Breast epithelium (tissue), 4 donors: ENCODE data around the gene FCN2. TPM values are rescaled to one million over a fixed set of nuclear protein-coding genes. Genes with fewer than 3 reads are reported as not detected.
A peak's percentile ranks its signal among the peaks of the same experiment; 100 is the strongest.

Source experiments
- DNase-seq, 2 donors: peaks; one replicate each; pipeline ENCODE4 v3.0.0-alpha.2; 2019; ENCODE audit warnings: low spot score in 2 of 2
- H3K27ac ChIP-seq, 2 donors: fragments of 200-600 bp; sonication (generic) in 1 of 2; one replicate each; pipeline ENCODE4 v1.5.1; 2016 to 2019; ENCODE audit warnings: mild to moderate bottlenecking in 1 of 2
- H3K27me3 ChIP-seq, 2 donors: fragments of 200-600 bp; sonication (generic) in 1 of 2; one replicate each; pipeline versions ENCODE4 v1.5.1 to v1.6.0; 2017 to 2019; ENCODE audit warnings: control low read depth in 1 of 2, mild to moderate bottlenecking in 1 of 2
- H3K36me3 ChIP-seq: fragments of 200-600 bp; one replicate; pipeline ENCODE4 v1.5.1; 2019
- H3K4me1 ChIP-seq, 2 donors: fragments of 200-600 bp; sonication (generic); one replicate each; pipeline ENCODE4 v1.5.1; 2016 to 2019; ENCODE audit warnings: control low read depth in 1 of 2
- H3K4me3 ChIP-seq, 3 donors: fragments of 200-600 bp; sonication (generic); 1 replicate in 2 of 3; 2 replicates in 1 of 3; pipeline ENCODE4 v1.5.1; 2016 to 2019; ENCODE audit warnings: mild to moderate bottlenecking in 3 of 3, moderate library complexity in 2 of 3
- H3K9me3 ChIP-seq, 2 donors: fragments of 200-600 bp; sonication (generic) in 1 of 2; one replicate each; pipeline ENCODE4 v1.5.1; 2016 to 2019; ENCODE audit warnings: control low read depth in 1 of 2
- POLR2A ChIP-seq: fragments of 450-650 bp; IDR thresholded peaks from one replicate; pipeline ENCODE4 v1.6.1; 2016; ENCODE audit warnings: antibody characterized with exemption, mild to moderate bottlenecking, moderate library complexity
- POLR2AphosphoS5 ChIP-seq, 3 donors: sonication (generic); formaldehyde crosslinking; IDR thresholded peaks; one replicate each; pipeline ENCODE4 v1.6.1; 2017; ENCODE audit warnings: antibody characterized with exemption in 3 of 3
- intact Hi-C: fragments of 100-400 bp; cut with DNase I; formaldehyde crosslinking; loops from one replicate; pipeline ENCODE4 v1.15.1; 2023; ENCODE audit warnings: low total_unique reads
- total RNA-seq, 3 donors: library from RNA; depleted of rRNA; stranded (reverse); fragments of >200 nt; gene quantifications; one replicate each; pipeline ENCODE4 v1.1.0, GENCODE V29; 2016
- TF ChIP-seq, protein P1 (sequence below), 3 donors: fragments of 450-650 bp; IDR thresholded peaks; one replicate each; pipeline ENCODE4 v1.5.1; 2016 to 2017; ENCODE audit warnings: antibody characterized with exemption in 3 of 3, mild to moderate bottlenecking in 3 of 3, moderate library complexity in 3 of 3

Gene FCN2
- total RNA-seq, 3 donors from 2014 or later: 0.73 to 2.0 (median 1.8) TPM

DNA sequence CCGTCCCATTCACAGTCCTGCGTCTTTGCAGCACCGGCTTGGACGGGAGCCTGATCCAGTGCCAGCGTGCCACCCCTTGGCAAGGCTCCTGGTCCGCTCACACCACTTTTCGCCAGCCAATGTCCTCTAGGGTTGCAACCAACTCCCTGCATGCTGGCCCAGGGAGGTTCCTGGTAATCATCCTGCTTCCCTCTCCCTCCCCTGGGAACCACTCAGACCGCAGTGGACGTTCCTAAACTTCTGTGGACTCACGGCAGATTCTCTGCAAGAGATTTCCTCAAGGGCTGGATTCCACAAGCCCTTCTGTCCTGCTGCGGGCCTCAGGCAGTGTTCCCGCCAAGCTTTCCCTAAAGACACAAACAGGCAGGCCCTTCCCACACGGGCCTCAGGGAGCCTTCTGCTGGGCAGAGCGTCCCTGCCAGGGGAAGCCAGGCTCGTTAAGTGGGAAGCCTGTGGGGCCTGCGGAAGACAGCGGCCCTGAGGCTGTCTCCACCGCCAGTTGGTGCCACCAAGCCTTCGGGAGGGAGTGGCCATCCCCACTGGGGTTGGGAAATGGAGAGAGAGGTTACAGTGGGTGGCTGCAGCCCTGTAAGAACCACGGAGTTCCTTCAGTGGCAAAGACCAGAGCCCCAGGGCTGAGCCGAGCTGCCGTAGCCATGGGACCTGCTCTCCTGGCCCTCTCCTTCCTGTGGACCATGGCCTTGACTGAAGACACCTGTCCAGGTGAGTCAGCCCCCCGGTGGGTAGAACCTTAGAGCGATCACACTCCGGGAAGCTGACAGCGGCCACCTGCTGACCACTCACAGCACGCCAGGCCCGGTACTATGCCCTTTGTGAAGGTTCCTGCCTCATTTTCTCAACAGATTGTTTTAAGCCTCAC is 16.4 kb upstream of the FCN2 start:
- H3K36me3 ChIP-seq: no peaks in the 10 kb centered on the region
- H3K27me3 ChIP-seq: no peaks in the 10 kb centered on the region
- peak overlapping the region in 1 of 3 donors; percentile 31 for H3K4me3 ChIP-seq
- H3K27ac ChIP-seq: peak overlapping the region; percentile 79 to 84
- no peak for TF ChIP-seq POLR2AphosphoS5 (IDR thresholded peaks at IDR 0.05)
- H3K4me1 ChIP-seq: no peaks in the 10 kb centered on the region
- intact Hi-C loops: no loop called here
- peak; percentile 65 to 82 for DNase-seq
- H3K9me3 ChIP-seq: no peaks in the 10 kb centered on the region

DNA sequence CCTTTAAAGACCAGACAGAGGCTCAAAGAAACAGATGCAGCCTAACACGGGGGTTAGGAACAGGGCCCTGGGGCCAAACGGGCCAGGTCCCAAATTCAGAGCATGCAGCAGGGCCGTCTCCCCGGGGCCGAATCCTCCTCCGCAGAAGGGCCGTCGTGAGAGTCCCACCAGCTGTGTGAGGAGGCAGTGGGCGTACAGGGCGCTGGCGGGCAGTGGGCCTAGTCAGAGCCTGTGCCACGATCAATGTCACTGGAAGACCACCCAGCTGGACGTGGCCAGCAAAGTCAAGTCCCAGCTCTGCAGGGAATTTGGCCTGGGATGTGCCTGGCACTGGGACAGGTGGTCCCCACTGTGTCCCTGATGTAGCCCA is 15.8 kb upstream of the FCN2 start:
- Histone ChIP-seq H3K9me3 (no peaks in the 10 kb centered on the region), H3K27ac (peak overlapping the region; percentile 79 to 84), H3K4me1 (no peaks in the 10 kb centered on the region), H3K4me3 (no peak overlapping the region), H3K27me3 (no peaks in the 10 kb centered on the region), H3K36me3 (no peaks in the 10 kb centered on the region)
- DNase-seq: no peak
- TF ChIP-seq POLR2AphosphoS5 (IDR thresholded peaks at IDR 0.05): no peak
- TF ChIP-seq POLR2A: no peak
- TF ChIP-seq, protein P1, sequence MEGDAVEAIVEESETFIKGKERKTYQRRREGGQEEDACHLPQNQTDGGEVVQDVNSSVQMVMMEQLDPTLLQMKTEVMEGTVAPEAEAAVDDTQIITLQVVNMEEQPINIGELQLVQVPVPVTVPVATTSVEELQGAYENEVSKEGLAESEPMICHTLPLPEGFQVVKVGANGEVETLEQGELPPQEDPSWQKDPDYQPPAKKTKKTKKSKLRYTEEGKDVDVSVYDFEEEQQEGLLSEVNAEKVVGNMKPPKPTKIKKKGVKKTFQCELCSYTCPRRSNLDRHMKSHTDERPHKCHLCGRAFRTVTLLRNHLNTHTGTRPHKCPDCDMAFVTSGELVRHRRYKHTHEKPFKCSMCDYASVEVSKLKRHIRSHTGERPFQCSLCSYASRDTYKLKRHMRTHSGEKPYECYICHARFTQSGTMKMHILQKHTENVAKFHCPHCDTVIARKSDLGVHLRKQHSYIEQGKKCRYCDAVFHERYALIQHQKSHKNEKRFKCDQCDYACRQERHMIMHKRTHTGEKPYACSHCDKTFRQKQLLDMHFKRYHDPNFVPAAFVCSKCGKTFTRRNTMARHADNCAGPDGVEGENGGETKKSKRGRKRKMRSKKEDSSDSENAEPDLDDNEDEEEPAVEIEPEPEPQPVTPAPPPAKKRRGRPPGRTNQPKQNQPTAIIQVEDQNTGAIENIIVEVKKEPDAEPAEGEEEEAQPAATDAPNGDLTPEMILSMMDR (IDR thresholded peaks at IDR 0.05): no peak
- intact Hi-C loops: no loop called here

DNA sequence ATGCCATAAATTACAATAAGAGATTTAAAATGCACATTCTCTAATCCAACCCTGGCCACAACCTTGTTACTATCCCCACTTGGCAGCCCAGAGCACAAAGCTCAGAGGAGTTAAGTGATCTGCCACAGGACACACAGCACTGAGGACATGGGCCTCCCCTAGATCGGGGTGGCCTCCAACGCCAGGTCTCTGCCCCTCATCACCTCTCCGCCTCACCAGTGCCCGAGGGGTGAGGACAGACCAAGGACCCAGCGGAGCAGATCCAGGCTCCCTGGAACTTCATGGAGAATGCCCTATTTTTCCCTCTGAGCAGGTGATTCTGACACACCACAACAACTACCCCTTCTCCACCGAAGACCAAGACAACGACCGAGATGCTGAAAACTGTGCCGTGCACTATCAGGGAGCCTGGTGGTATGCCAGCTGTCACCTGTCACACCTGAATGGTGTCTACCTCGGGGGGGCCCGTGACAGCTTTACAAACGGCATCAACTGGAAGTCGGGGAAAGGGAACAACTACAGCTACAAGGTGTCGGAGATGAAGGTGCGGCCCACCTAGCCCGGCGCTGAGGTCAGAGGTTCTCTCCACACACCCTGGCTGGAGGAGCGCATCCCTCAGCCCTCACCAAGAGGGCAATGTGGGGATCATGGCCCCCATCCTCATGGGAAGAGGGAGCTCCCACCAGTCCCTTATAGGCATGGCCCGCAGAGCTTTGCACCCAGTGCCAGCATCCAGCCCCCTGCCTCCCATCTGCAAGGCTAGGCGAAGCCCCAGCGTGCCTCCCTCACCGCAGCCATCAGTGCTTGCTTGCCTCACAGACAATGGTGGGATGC is 12.5 kb upstream of the FCN2 start:
- no peaks in the 10 kb centered on the region for H3K4me1 ChIP-seq
- peak in 1 of 2 donors; percentile 47 for DNase-seq
- H3K27ac ChIP-seq: no peak overlapping the region
- no peaks in the 10 kb centered on the region for H3K36me3 ChIP-seq
- H3K27me3 ChIP-seq: no peaks in the 10 kb centered on the region
- intact Hi-C loops: no loop called here
- H3K9me3 ChIP-seq: no peaks in the 10 kb centered on the region
- TF ChIP-seq POLR2A (no peak), POLR2AphosphoS5 (IDR thresholded peaks at IDR 0.05) (no peak)
- TF ChIP-seq, protein P1 (IDR thresholded peaks at IDR 0.05): no peak
- H3K4me3 ChIP-seq: no peak overlapping the region

DNA sequence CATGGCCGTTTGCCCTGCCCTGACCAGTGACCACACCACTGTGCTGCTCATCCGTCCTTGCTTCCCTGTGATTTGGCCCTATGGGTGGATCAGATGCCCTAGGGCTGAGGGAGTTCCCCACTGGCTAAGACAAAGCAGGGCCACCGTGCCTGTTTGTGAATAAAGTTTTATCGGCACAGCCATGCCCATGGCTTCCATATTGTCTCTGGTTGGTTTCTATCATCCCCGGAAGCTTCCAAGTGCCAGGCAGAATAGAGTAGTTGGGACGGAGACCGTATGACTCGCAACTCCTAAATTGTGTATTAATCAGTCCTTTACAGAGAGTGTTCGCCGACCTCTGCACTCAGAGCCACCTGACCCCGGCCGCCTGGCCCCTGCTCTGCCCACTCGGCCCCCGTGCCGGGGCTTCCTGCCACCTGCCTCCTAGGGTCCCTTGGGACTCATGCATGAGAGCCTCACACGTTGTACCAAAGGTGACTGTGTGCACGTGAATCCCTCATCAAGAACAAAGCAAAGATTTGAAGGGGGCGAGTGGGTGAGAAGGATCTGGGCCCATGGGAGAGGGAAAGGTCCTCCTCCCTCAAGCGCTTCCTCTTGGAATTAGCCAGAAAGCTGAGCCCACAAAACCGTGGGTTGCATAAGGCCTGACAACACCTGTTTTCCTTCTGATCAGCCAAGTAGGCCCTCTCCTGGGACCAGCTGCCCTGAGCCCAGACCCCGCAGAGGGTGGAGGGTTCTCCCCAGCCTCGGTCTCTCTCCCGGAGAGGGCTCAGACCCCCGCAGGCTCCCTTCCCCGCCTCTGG is 11.7 kb upstream of the FCN2 start:
- Histone ChIP-seq H3K4me1 (no peaks in the 10 kb centered on the region), H3K27me3 (no peaks in the 10 kb centered on the region), H3K36me3 (no peaks in the 10 kb centered on the region), H3K4me3 (no peak overlapping the region), H3K9me3 (no peaks in the 10 kb centered on the region), H3K27ac (no peak overlapping the region)
- no peak for TF ChIP-seq POLR2A
- TF ChIP-seq, protein P1 (IDR thresholded peaks at IDR 0.05): no peak
- TF ChIP-seq POLR2AphosphoS5 (IDR thresholded peaks at IDR 0.05): no peak
- intact Hi-C loops: no loop called here
- DNase-seq: peak in 1 of 2 donors; percentile 45

DNA sequence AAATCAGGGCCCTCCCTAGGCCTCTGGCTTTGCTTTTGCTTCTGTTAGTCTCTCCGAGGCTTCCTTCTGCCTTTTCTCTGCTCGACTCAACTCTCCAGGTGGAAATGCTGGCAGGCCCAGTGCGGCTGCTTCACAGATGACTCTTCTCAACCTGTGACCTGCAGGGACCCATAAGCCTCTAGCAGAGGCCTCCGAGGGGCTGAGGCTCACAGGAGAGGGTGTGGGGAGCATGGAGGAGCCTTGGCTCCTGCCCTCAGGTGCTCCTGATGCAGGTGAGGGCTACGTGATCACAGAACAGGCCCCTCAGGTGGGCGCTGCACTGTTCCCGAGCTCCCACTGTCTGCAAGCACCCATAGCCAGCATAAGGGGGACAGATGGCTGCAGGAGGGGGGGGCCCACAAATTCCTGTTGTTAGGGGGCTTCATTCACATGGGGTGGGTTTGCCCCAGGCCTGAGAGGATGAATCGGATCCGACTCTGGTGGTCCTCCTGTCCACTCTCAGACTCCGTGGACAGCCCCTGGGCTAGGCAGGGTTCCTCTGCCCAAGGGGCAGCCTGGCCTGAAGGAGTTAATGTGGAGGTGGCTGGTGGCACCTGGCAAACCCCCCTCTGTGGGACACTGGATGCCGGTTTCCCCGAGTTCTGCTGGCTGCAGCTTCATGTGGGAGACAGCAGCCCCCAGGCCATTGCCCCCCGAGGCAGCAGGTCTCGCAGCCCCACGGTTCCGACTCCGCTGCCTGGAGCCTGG is 10.9 kb upstream of the FCN2 start:
- Histone ChIP-seq H3K4me3 (no peak overlapping the region), H3K36me3 (no peaks in the 10 kb centered on the region), H3K9me3 (no peaks in the 10 kb centered on the region), H3K27ac (no peak overlapping the region), H3K4me1 (no peaks in the 10 kb centered on the region), H3K27me3 (no peaks in the 10 kb centered on the region)
- intact Hi-C loops: no loop called here
- no peak for DNase-seq
- TF ChIP-seq POLR2A (no peak), POLR2AphosphoS5 (IDR thresholded peaks at IDR 0.05) (no peak)
- TF ChIP-seq, protein P1 (IDR thresholded peaks at IDR 0.05): no peak
